Pulmonary artery endothelial cell (primary cell): ENCODE data around the gene MCRIP1. TPM values are rescaled to one million over a fixed set of nuclear protein-coding genes. Genes with fewer than 3 reads are reported as not detected.

Experiments used
- DNase-seq: peaks from one replicate; pipeline ENCODE4 v3.0.0-alpha.2; 2011; ENCODE audit warnings: low read depth, low spot score
- total RNA-seq: library from RNA; depleted of rRNA; stranded (reverse); fragments of >200 nt; gene quantifications from 2 replicates; pipeline ENCODE4 v1.2.3, GENCODE V29; 2014

MCRIP1 gene
- 95.8 and 149 TPM in 2 replicates for total RNA-seq

DNA sequence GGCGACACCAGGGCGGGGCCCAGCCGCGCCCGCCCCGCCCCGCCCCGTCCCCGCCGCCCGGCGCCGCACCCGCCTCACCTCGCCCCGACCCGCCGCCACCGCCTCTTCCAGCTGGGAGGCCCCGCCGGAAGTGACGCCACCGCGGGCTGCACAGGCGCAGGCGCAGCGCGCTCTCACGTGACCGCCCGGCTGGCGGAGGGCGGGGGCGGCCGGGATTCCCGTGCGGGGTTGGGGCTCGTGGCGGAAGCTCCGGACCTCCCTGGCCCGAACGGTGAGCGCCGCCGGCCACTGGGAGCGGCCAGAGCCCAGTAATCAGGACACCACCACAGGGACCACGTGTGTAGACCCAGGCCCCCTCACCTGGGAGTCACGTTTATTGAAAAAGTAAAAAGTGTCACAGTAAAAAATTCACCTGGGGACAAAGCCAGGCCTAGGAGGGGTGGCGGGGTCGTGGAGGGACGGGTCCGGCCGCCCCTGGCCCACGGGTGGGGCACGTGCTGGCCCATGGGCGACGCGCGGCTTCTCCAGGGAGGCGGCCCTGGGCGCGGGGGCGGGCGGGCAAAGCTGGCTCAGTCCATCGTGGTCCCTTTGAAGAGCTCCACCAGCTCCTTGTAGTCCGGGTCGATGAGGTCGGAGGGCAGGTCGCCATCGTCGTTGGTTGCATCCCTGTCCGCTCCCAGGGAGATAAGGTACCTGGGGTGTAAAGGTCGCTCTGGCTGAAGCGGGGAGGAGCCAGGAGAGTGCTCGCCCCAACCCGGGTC lies at the start of gene MCRIP1:
Gene MCRIP1 (minus strand): TSS at position 132 of the 761 bp plus-strand sequence. CDS start 8,785 bp downstream, outside the sequence.
- DNase-seq = peak; percentile 71

DNA sequence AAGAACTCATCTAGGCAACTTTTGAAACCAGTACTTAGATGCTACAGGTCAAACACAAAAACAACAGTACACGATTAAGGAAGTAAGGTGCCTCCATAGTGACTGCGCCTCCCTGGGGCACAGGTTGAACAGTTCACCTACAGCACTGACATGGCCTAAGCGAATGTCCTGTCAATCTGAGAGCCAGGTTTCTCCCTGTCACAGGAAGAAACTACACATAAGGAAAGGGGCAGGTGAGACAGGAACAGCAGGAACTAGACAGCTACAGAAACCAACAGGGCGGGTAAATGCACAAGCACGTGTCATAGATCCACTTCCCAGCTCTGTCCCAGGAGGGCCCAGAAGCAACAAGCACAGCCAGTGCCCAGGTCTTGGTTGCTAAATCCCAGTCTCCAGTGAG lies 46.0 kb upstream of the MCRIP1 start:
- DNase-seq = no peak

GRCh38 chr17:81878294-81878693 lies 45.2 kb upstream of the MCRIP1 start:
- no peak for DNase-seq

DNA sequence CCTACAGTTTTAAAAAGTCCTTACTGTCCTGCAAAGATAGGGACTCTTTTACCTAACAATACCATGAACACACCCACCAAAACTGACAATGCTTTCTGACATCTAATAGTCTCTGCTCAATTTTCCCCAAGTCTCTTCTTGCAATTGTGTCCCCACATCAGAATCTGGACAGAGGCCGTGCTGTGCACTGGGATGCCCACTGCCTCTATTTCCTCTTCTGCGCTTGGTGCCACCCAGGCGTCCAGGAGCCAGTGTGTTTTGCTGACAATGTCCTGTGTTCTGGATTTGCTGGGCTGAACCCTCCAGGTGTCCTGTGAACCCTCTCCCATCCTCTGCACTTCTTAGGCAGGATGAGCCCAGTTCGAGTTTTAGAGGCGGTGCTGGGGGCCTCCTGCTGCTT lies 44.5 kb upstream of the MCRIP1 start:
- no peak for DNase-seq

- no peak for DNase-seq
Observed at GRCh38 chr17:81871387-81872230, 38.5 kb upstream of the MCRIP1 start.

DNA sequence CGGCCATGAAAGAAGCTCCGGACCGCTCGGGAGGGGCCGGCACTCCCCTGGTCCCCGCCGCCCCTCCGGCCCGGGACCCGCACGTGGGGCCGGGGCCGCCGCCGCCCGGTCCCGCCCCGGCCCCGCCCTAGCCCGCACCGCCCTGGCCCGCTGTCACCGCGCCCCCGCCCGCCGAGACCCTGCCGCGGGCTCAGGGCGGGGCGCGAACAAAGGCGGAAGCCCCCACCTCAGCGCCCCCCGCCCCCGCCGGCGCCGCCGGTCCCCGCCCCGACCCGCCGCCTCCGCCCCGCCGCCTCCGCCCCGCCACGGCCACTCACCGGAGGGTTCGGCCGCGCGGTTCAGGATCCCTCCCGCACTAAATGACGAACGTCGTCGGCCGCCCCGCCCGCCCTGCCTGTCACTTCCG lies 37.9 kb upstream of the MCRIP1 start, which contains the start of gene ARHGDIA:
Gene ARHGDIA (minus strand): TSS at position 357 of the 406 bp plus-strand sequence. CDS start 1,407 bp downstream, outside the sequence.
- DNase-seq = no peak

DNA sequence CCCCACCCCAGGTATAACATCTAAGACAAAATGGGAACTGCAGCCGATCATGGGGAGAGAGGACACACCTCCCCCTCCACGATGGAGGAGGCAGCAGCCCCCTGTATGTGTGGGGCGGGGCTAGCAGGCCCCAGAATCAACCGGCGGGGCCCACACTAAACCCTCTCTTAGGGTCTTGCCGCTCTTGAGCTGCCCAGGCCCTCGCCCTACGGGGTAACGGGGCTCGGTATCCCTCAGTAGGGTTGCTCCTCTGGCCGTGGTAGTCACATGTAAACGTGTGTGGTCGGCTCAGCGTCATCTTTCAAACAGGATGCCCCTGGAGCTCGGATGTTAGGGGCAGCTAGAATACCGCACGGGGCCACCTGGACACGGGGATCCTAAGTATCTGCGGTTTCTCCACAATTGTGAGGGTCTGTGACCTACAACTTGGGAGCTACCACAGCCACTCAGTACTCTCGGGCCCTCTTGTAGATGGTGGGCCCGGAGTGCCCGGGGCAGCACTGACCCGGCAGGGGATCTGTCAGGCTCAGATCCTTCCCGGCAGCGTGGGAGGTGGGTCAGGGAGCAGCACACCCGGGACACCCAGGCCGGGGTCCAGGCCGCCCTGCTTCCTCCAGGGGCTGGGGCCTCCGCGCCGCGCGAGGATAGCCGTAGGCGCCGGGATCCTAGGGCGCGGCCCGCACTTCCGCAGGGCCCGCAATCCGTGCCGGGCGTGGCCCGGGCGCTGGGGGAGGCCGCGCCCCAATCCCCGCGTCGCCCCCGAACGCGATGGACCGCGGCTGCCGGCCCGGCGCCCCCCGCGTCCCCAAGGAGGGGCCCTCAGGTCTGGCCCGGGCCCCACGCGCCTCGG lies 37.3 kb upstream of the MCRIP1 start:
- no peak for DNase-seq

DNA sequence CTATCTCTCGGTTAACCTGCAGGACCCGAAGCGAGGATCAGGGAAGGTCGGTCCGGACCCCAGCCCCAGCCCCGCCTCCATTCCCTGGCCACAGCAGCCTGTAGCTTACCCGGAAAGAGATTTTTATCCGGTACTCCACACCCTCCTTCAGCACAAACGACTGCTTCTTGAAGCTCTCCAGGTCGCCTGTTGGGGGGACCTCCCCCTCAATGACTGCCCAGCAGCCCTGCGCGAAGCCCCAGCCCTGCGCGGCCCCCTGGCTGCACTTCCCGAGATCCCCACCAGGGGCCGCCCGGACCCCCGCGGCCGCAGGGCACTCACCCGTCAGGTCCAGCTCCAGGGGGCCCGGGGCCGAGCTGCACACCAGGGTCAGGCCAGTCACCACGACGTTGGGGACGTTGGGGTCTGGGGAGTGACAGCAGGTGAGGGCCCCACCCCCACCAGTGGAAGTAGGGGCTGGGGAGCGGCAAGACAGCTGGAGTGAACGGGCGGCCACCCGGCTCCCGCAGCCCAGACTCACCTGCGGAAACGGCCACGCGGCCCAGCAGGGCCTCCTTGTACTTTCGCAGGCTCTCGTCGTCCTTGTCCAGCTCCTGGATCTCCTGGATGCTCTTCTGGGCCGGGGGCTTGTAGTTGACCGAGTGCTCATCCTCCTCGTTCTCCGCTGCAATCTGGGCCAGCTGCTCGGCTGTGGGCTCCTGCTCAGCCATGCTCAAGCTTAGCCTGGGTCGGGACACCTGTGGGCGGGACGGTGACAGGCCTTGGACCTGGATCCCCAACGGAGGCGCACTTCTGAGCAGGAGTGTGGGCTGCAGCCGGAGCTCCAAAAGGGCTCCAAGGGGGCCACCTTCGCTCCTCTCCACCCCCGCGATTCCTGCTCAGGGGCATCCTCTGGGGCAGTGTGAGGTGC lies 36.4 kb upstream of the MCRIP1 start:
- DNase-seq = no peak

DNA sequence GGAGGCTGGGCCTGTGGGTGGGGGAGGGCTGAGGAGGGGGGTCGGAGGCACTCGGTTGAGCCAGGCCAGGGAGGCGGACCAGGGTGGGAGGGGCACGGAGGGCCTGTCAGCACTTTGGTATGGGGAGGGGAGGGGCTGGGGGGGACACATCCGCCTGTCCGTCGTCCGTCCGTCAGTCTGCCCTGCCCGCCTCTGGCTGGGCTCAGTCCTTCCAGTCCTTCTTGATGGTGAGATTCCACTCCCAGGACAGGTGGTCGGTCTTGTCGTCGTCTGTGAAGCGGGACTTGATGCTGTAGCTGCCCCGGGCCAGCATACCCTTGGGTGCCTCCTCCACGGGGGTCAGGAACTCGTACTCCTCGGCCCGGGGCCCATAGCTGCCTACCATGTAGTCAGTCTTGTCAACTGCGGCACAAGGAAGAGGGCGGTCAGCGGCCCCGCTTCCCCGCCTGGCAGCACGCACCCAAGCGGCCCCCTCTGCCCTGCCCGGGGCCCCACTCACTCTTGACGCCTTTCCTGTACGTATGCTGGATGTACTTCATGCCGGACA lies 35.7 kb upstream of the MCRIP1 start:
- no peak for DNase-seq

DNA sequence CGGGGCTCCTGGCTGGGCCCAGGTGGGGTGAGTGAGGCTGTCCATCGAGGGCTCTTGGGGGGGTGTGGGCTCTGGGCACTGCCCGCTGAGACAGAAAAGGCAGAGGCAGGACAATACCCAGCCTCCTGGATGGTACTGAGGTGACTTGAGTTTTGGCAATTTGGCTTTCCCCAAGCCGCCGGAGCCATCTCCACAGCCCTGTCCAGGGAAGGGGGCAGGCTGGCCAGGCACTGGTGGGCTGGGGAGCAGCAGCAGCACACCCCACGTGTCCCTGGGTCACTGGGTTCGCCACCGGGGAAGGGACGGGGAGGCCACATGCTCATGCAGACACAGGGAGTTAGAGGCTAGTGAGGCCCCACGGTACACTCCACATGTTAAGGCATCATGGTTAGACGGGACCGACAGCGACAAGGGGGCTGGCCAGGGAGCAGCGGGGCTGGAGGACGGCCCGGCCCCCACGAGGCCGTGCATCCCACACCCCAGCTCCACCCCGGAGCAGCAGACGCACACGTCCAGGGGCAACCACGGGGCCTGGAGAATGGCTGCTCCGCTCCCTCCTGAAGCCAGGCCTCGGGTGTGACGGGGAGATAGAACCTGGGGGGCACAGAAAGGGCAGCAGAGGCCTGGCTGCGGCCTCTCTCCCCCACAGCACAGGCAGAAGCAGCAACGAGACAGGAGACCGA lies 35.0 kb upstream of the MCRIP1 start:
- DNase-seq = no peak

DNA sequence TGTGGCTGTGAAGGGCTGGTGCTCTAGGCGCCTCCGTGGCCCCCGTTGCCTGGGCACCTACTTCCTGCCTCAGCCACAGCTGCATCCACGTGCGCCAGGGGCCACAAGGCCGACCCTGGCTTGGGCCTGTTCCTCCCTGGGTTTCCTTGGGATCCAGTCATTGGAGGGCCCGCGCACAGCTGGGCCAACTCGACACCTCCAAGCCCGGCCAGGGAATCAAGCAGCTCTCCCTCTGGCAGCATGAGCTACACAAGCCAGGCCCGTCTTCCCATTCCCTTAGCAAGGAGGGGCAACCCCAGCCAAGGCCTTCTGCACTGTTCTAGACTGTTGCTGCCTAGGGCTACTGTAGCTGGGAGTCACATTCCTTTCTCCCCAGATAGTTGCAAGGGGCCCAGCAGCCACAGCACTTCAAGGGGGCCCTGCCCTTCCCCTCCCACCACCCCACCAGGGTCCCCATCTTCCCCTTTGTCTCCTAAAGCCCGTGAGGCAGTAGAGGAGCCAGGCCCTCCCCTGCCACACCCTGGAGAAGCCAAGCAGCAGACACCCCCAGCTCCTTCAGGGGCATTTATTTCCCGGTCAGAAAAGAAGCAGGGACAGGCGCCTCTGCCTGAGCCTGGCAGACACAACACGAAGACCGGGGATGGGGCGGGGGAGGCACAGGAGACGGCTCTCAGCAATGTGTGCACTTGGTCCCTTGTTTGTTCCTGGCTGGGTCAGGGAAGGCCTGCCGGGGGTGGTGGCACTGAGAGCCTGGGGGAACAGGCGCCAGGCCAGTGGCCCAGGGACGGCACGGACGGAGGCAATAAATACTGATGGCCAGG lies 34.3 kb upstream of the MCRIP1 start:
- DNase-seq = no peak

GRCh38 chr17:81866440-81867169 lies 33.5 kb upstream of the MCRIP1 start:
- no peak for DNase-seq

DNA sequence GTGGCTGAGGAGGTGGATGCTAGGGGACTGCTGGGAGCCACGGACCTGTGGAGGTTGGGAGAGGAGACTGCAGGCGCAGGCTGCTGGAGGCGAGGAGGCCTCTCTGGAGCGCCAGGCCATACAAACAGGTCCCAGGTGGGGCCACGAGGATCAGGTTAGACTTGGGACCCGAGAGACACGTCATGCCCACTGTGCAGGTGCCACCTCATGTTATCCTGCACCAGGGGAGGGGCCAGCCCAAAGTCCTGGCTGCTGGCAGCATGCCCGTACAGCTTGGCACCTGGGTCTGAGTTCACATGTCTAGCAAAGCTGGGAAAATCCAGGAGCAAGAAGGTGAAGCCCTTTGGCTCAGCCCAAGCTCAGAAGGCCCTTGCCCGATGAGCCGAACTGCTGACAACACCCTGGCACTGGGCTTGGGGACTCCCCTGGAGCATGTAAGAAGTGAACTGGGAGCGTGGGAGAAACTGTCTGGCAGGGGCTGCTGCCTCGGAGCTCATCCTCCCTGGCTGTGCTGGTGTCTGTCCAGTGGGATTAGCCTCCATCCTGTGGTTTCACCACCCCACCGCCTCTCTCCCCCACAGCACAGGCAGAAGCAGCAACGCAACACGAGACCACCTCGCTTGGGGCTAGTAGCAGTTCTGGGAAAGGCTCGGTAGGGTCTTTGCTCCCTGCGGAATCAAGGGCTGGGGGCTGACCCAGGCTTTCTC lies 32.8 kb upstream of the MCRIP1 start:
- no peak for DNase-seq

- DNase-seq = no peak
Observed at GRCh38 chr17:81865358-81865732, 32.3 kb upstream of the MCRIP1 start.

DNA sequence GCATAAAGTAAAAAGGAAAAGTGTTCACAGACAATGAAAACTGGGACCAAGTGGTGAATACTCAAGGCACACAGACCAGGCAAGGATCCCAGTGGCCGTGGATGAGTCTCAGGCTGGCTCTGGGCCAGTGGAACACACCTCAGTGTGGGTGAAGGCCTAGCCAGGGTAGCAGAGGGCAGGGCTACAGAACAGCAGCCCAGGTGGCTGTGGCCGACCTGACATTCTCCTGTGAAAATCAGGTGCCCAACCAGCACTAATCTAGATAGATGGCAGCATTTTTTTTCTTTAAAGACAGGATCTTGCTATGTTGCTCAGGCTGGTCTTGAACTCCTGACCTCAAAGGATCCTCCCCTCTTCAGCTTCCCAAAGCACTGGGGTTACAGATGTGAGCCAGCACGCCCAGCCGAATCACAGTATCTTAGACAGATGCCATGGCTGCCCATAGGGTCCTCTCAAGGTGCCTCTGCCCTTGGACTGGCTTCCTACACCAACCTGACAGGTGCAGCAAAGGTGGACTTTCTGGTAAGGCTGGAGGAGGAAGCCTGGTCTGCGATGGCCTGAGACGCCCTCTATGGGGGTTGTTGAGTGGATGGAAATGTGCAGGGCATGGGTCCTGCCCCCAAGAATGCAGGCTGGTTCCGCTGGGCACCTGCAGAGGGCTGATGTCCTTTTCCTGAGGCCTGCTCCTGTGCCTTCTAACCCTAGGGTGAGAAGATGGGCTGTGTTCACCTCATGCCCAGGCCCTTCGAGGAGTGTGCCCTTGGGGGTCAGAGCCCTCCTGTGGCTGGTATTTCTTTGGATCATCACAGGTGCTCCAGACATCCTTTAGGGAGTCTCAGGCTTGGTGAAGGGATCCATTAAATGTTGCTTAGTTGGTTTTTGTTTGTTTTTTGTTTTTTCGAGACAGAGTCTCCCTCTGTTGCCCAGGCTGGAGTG lies 31.0 kb upstream of the MCRIP1 start:
- no peak for DNase-seq

- no peak for DNase-seq
Observed at GRCh38 chr17:81863123-81863675, 30.1 kb upstream of the MCRIP1 start.
